Body of pancreas (tissue), 4 donors: ENCODE measurements around the gene COA5.

Experiments
- CTCF ChIP-seq, 7 experiments: fragments of 450-650 bp in 4 of 7; fragments of 200-600 bp in 3 of 7; sonication (generic) in 3 of 7; IDR thresholded peaks; one replicate each; pipeline ENCODE4 v1.5.1; 2016 to 2019; ENCODE audit warnings: antibody characterized with exemption in 7 of 7
- POLR2A ChIP-seq, 3 donors: fragments of 450-650 bp; IDR thresholded peaks; one replicate each; pipeline ENCODE4 v1.6.1; 2016; ENCODE audit warnings: antibody characterized with exemption in 3 of 3, mild to moderate bottlenecking in 2 of 3

DNA sequence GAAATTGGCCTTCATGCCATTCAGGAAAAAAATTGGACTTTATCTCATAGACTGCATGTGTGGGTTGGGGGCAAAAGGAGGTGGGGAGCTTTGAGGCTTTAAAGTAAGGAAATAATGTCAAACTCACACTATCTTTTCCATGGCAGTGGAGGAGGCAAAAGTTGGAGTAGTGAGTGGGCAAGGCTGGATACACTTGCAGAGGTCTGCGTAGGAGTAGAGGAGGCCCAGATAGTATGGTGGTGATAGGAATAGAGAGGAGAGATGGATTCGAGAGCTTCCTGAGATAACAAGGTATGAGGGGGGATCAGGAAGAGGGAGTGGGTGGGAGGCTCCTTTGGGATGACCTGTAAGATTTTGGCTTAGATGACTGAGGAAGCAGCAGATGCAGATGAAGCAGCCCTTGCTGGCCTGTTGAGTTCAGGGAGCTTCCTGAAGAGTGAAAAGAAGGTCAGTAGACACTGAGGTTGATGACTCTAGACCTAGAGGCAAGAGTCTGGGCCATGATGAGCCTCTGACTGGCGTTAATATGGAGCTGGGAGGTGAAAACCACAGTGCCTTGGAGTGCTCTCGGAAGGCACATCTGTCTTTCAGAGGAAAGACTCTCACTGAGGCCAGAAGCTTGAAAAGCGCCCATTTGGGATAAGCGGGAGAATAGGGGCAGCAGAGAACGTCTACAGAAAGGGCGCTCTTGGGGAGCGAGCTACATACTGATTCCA, 5.9 kb upstream of the COA5 start:
- no peak for TF ChIP-seq CTCF (IDR thresholded peaks at IDR 0.05)
- no peak for TF ChIP-seq POLR2A (IDR thresholded peaks at IDR 0.05)
